Fibroblast of peridontal ligament (primary cell): ENCODE measurements around the gene UPK2.
"Not testable (repeated sequence)": the region's sequence is repeated elsewhere in the genome, so short reads cannot be mapped to it uniquely, and the experiment has no call there.

Source experiments
- DNase-seq: peaks from one replicate; pipeline ENCODE4 v3.0.0-alpha.2; 2010; ENCODE audit errors: extremely low read depth

The UPK2 gene

DNA sequence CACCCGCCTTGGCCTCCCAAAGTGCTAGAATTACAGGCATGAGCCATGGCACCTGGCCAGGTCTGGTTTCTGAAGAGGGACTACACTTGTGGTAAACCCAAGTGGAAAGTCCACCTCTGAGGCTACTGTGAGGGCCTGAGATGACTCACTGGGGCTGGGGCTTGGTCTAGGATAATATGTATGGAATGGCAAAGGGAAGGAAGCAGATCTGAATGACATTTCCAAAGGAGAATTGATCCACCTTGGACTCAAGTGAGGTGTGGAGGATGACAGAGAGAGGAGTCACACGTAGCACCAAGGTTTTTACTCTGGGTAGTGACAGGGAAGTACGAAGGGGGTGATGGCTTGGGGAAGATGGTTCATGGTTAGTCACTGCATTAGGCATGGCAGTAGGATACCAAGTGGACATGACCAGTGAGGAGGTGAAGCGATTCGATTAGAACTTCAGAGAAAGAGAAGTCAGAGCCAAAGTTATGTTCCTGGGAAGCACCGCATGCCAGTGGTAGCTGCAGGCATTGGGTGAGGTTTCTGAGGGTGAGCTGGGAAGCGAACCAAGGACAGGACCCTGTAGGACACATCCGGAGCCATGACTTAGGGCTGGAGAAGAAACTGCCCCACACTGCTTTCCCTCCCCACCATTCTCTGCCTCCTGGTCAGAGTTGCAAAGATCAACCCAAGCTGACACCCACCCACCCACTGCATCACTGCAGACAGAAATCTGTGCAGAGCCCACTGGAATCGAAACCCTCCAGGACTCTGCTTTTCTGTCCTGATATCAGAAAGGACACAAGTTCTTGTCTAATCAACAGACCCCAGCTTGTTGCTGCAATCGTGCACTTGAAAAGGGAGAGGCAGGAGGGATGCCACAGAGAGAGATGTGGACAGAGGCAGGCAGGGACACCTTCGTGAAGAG is 17.4 kb upstream of the UPK2 start:
- DNase-seq, result peak; percentile 48

DNA sequence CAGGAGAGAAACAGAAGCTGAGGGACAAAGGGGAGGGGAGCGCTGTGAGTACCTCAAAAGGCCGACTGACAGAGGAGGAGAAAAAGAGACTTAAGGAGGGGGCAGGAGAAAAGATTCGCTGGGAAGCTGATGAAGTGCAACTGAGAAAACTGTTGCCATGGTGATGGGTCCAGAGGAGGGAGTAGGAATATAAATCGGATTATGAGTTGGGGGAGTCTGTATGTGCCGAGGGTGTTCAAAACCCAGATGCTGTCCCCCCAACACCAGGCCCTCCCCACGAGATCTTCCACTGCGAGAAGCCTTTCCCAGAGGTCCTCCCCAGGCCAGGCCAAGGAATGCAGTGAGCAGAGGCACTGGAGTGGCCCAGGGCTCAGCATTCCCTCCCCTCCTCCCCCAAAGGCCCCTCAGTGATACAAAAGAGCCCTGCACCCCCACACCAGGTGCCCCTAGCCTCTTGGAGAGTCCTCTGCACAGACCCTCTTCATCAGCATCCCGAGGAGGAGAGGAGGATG is 16.6 kb upstream of the UPK2 start:
- DNase-seq, result no peak

DNA sequence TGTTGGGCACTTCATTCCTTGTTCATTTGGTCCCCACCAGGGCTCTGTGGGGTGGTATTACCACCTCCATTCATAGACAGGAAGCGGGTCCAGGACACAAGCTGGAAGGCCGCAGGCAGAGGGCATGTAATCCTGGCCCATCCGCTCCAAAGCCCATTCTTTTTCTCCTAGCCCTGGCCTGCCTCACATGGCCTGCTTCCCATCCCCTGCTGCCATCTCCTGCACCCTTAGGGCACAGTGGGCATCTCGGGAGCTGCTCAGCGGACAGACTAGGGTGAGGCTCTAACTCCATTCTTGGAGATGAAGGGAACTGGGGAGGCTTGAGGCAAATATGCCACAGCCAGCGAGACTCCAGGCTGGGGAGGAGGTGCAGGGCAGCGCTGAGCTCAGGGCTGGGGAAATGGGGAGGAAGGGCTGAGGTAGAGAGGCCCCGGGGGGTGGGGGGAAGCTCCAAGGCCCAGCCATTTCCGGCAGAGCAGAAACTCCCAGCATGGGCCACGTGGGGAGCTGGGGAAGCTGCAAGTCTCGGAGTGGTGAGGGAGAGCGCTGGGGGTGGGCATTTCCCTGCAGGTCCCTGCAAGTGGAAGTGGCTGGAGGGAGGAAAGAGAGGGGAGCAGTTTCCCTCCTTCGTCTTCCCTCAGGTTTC is 16.0 kb upstream of the UPK2 start:
- DNase-seq, result no peak

DNA sequence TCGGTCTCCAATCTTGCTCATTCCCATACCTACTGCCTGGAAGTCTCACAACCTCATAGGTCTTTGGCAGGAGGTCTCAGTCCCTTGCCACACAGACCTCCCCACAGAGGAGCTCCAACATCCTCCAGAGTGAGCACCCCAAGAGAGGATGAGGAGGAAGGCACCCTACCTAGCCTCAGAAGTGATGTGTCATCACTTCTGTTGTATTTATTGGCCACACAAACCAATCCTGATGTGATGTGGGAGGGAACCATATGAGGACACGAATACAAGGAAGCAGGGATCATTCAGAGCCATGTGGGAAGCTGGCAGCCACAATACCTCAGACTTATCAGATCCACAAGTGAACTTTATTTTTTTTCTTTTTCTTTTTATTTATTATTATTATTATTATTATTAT is 9.0 kb upstream of the UPK2 start:
- no peak for DNase-seq

DNA sequence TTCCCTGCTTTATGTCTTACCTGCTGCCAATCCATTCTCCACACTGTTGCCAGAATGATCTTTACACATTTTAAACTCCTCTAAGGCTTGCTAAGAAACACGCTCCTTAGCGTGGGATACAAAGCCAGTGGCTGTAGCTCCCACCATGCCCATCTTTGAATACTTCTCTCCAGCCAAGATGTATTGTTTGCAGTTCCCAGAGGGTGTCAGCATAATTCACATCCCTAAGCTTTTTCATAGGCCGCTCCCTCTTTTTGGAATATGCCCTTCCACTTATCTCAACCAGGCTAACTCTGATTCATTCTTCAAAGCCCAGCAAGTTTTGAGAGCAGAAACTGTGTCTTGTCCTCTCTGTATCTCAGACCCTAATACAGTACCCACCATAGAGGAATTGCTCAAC is 8.1 kb upstream of the UPK2 start:
- DNase-seq, result no peak

DNA sequence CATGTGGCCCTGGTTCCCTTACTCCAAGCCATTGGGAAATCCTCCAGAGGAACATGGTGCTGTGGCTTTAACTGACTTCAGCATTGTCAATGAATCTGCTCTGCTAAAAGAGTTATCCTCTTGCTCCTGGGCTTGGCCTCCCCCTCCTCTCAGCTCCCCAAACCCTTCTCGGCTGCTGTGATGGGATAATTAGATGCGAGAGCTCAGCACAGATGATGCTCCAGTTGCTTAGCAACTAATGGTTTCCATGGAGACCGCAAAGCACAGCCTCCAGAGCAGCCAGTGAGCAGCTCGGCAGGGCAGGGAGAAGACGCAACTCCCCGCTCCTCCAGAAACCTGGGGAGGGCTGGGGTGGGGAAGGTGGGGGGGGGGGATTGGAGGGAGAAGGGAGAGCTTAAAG is 2.8 kb upstream of the UPK2 start:
- peak; percentile 20 for DNase-seq

DNA sequence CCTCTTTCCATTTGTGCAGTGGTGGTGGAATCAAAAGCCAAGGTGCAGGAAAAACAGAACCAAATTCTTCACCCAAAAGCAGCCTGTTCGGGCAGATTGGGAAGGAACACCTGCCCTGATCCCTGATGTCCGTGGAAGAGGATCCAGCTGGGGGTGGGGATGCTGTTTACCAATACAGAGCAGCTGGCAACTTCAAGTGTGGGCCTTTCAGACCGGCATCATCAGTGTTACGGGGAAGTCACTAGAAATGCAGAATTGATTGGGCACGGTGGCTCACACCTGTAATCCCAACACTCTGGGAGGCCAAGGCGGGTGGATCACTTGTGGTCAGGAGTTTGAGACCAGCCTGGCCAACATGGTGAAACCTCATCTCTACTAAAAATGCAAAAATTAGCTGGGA is 2.1 kb upstream of the UPK2 start:
- not testable (repeated sequence) for DNase-seq

DNA sequence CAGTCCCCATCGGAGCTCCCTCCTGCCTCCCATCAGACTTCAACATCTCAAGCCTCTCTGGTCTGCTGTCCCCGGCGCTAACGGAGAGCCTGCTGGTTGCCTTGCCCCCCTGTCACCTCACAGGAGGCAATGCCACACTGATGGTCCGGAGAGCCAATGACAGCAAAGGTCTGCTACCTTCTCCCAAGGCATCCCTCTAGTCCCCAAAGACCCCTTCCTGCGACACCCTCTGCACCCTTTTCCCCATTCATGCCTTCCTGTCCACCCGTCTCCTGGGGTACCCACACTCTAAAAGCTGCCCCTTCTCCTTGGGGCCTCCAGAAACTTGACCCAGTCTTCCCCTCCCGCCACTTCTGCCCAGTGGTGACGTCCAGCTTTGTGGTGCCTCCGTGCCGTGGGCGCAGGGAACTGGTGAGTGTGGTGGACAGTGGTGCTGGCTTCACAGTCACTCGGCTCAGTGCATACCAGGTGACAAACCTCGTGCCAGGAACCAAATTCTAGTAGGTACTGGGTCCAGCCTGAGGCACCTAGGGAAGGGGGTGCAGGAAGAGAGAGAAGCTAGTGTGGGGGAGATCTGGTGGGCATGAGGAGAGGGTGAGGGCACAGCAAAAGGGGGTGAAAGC is 860 bp downstream of the UPK2 start:
- DNase-seq, result no peak

DNA sequence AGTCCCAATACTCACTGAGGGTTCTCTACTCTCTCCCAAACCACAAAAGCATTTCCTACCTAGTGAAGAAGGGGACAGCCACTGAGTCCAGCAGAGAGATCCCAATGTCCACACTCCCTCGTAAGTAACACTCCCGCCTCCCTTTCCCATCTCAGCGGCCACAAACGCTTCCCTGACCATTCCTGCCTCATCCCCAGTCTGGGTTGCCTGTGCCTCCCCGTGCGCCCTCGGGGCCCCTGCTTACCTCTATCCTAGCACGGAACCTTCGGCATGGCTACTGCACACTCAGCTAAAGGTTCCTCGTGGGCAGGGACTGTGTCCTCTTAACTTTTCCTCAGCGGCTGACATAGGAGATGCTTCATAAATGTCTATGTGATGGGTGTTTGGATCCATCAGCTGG is 1.5 kb downstream of the UPK2 start:
- DNase-seq, result no peak

DNA sequence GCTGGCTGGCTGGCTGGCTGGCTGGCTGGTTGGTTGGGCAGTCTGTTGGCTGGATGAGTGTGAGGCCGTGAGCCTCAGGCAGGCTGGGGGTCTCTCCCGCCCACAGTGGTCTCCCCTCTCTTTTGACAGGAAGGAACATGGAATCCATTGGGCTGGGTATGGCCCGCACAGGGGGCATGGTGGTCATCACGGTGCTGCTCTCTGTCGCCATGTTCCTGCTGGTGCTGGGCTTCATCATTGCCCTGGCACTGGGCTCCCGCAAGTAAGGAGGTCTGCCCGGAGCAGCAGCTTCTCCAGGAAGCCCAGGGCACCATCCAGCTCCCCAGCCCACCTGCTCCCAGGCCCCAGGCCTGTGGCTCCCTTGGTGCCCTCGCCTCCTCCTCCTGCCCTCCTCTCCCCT is 1.9 kb downstream of the UPK2 start:
- no peak for DNase-seq

DNA sequence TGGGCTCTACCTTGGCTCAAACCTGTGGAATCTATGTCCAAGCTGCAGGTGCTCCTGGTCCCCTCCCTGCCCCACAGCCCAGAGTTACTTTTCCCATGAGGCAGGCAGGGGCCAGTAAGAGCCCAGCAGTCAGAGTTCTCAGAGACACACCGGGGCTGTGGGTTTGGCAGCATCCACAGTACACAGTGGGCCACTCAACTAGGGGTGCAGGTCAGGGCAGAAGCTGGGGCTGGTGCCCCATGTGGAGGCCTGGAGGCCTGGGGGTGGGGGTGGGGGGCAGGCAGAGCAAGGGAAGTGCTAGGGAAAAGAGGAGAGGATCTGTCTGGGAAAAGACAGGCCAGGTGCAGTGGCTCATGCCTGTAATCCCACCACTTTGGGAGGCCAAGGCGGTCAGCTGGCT is 2.5 kb downstream of the UPK2 start:
- no peak for DNase-seq

DNA sequence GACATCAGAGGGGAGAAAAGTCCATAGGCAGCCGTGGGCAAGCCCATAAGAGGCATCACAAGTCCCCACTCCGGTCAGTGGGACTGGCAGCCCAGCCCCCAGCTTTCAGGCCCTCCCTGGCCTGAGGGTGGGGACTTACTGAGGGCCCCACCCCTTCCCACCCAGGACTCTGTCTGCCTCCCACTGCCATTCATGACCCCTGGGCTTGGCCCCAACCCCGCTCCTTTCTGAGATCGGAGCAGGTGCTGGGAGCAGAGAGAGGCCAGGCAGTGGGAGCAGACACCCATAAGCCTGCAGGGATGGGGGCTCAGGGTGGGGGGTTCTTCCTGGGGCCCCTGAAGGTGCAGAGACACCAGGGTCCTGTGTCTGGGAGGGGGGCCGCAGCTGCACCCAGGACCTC is 5.1 kb downstream of the UPK2 start:
- no peak for DNase-seq

DNA sequence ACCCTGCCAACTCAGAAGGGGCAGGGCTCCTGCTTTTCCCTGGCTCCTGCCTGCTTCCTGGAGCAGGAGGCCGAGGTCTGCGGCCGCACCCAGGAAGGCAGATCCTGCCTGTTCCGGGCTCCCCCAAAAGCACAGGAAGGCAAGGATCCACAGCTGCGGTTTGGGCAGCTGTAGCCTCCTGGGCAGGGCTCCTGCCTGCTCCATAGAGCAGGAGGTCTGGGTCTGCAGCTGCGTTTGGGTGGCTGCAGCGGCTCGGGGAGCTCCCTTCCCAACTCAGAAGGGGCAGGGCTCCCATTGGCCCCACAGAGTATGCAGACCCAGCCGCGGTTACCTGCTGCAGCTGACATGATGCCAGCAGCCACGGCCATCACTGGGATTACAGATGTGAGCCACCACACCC is 5.5 kb downstream of the UPK2 start:
- no peak for DNase-seq

DNA sequence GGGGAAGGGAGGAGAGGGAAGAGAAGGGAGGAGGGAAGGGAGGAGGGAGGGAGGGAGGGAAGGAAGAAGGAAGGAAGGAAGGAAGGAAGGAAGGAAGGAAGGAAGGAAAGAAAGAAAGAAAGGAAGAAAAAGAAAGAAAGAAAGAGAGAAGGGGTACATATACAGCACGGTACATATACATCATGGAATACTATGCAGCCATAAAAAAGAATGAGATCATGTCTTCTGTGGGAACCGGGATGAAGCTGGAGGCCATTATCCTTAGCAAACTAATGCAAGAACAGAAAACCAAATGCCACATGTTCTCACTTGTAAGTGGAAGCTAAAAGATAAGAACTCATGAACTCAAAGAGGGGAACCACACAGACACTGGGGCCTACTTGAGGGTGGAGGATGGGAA is 13.4 kb downstream of the UPK2 start:
- DNase-seq, result not testable (repeated sequence)

DNA sequence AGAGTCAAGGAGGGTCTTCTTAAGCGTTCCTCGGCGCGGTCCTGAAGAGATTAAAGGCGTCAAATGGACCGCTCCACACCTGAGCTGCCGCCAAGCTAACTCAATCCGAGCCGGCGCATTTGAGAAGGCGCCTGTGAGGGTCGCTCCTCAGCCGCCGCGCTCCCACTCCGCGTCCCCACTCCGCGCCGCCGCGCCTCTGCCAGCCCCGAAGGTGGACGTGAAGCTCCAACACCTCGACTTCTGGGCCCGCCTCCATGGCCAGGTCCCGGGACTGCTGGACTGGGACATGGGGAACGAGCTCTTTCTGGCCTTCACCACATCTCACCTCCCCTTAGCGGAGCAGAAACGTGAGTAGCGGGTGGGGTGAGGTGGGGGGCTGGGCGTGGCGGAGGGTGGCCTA is 15.5 kb downstream of the UPK2 start, which contains the start of gene FOXR1:
Gene FOXR1 (plus strand): TSS at position 116 of the 400 bp plus-strand sequence. CDS start 171 bp downstream, at position 287.
- DNase-seq, result no peak

DNA sequence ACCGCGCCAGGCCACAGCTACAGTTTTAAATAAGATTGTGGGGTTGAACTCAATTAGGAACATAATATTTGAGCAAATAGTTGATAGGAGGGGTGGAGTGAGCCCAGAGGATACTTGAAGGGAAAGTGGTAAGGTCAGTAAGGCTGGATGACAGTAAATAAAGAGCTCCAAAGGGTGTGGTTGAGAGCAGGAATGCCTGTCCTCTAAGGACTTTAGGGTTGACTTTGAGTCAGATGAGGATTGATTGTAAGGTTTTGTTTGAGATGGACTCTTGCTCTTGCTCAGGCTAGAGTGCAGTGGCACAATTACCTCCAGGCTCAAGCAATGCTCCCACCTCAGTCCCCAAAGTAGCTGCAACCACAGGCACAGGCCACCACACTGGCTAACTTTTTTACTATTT is 17.9 kb downstream of the UPK2 start:
- no peak for DNase-seq

DNA sequence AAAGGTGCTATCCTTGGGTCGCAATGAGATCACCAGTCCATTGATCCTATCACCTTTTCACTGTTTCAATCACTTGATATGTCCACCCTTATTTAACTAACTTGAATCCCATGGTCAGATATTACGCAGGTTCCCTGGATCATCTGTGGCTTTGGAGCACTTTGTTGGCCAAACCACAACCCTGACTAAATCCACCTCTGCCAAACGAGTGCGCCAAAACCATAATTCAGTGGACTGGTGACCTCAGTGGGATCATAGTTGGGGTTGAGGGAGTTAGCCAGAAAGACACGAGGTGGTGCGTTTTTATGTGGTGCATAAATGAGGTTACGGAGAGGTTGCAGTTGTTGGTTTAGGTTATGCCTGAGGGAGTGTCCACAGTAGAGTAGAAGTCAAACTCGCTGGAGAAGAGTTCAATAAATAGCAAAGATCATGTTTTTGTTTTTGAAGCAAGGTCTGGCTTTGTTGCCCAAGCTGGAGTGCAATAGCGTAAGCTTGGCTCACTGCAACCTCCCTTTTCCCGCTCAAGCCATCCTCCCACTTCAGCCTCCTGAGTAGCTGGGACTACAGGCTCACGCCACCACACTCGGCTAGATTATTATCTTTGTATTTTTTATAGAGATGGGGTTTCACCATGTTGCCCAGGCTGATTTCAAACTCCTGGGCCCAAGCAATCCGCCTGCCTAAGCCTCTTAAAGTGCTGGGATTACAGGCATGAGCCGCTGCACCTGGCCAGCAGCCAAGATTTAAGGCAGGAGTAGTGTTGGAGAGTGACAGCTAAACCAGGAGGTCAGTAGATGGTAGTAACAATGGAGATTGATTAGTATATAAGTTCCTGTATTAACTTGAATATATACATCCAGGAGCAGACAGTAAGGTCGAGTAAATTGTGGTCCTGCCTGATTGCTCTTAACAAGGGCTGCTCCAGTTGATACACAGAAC is 19.9 kb downstream of the UPK2 start:
- DNase-seq, result peak; percentile 23

DNA sequence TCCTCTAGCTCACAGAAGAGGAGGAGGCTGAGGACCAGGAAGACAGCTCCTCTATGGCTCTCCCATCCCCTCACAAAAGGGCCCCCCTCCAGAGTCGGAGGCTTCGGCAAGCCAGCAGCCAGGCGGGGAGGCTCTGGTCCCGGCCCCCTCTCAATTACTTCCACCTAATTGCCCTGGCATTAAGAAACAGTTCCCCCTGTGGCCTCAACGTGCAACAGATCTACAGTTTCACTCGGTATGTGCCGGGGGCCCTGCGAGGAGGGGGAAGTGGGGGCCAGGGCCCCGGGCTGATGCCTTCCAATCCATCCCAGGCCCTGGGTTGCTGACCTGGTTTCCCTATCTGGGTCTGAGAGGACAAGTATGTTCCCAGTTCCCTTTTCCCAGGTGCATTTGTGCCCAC is 23.3 kb downstream of the UPK2 start:
- DNase-seq, result no peak

DNA sequence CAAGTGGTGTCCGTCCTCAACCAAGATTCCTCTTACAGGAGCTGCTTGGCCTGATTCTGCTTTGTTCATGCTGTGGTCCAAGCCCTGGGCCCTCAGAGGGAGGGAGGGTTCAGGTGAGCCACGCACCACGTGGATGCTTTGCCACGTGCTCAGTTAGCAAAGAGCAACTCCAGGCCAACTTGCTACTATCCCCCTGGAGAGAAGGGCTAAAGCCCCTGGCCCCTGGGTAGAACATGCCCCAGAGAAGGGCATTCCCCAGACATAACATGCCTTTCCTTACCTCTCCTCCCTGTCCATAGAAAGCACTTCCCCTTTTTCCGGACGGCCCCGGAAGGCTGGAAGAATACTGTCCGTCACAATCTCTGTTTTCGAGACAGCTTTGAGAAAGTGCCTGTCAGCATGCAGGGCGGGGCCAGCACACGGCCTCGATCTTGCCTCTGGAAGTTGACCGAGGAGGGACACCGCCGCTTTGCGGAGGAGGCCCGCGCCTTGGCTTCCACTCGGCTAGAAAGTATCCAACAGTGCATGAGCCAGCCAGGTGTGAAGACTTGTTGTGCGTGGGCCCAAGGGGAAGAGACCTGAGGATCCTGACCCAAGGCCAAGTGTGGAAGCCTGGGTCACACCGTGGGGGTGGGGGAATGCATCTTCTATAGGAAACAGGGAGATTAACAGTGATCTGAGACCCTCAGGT is 24.2 kb downstream of the UPK2 start:
- no peak for DNase-seq

DNA sequence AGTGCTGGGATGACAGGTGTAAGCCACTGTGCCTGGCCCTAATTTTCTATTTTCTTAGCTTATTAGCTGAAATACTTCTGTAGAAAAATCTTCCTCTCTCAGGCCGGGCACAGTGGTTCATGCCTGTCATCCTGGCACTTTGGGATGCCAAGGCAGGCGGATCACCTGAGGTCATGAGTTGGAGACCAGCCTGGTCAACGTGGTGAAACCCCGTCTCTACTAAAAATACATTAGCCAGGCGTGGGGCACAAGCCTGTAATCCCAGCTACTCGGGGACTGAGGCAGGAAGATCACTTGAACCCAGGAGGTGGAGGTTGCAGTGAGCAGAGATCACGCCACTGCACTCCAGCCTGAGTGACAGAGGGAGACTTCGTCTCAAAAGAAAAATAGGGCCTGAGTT is 28.2 kb downstream of the UPK2 start:
- not testable (repeated sequence) for DNase-seq

DNA sequence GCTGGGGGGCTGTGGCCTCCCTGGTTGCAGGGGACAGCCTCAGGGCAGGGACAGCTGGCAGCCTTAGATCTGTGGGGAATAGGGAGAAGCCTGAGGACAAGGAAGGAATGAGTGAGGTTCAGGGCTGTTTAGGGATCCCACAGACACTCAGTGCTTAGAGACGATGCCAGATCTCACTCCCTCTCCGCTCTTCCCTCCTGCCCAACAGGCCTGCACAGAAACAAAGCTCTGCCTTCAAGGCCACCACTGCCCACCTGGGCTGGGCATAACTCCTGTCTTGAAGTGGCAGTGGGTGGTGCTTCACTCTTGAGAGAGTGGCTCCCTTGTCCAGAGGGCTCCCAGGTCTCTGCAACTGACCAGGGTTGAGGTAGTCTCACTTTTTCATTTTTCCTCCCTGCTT is 28.7 kb downstream of the UPK2 start:
- no peak for DNase-seq
